Hepatic stellate cell (primary cell): ENCODE results near the gene CEP162.
"Not testable (repeated sequence)": the region's sequence is repeated elsewhere in the genome, so short reads cannot be mapped to it uniquely, and the experiment has no call there.

Experiments used
- DNase-seq: peaks from one replicate; pipeline ENCODE4 v3.0.0; 2011; ENCODE audit warnings: low spot score

CEP162 gene

GRCh38 chr6:84089081-84089480 is 138.4 kb downstream of the CEP162 start:
- DNase-seq, result no peak

GRCh38 chr6:84086545-84087429 is 140.7 kb downstream of the CEP162 start:
- no peak for DNase-seq

- no peak for DNase-seq
Observed at GRCh38 chr6:84086056-84086455, 141.4 kb downstream of the CEP162 start.

GRCh38 chr6:84084705-84085104 is 142.7 kb downstream of the CEP162 start:
- DNase-seq, result not testable (repeated sequence)

GRCh38 chr6:84082689-84083265 is 144.7 kb downstream of the CEP162 start:
- no peak for DNase-seq

GRCh38 chr6:84081222-84081621 is 146.2 kb downstream of the CEP162 start:
- DNase-seq, result no peak

GRCh38 chr6:84078335-84078734 is 149.1 kb downstream of the CEP162 start:
- no peak for DNase-seq

GRCh38 chr6:84077645-84078044 is 149.8 kb downstream of the CEP162 start:
- no peak for DNase-seq

- DNase-seq, result no peak
Observed at GRCh38 chr6:84074988-84075781, 152.3 kb downstream of the CEP162 start.
